Measurements from ENCODE around the gene SEPTIN5.

DNA sequence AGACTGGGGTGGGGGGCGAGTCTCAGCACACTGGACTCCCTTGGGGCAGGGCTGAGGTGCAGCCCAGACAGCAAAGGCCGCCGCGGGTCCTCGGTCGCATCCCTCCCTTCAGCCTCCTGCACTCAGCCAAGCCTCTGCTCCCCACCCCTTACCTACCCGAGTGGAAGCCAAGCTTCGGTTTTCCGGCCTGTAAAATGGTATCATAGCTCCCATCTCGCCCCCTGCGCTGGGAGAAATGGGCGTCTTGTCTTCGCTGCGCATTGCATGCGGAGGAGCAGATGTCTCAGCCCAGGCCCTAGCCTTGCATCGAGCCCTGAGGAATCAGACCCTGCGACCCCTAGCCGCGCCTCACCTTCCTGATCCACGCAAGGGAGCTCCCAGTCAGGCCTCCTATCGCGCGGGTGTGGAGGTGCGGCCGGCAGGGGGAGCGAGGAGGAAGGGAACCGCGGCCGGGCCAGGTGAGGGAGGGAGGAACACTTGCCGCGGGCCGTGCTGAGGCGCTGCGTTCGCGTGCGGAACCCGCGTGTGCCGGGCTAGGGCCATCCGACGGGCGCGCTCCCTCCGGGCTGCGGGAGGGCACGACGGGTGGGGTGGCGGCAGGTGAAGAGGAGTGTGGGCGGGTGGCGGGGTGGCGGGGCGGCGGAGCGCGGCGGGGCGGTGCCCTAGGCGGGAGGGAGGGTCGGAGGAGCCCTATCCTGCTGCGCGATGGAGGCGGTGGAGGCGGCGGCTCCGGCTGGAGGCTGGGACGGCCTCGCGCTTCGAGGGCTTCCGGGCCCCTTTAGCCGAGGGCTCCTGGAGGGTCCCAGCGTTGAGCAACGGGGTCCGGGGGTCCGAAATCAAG lies 42.2 kb downstream of the SEPTIN5 start:
- TF ChIP-seq, protein P1, sequence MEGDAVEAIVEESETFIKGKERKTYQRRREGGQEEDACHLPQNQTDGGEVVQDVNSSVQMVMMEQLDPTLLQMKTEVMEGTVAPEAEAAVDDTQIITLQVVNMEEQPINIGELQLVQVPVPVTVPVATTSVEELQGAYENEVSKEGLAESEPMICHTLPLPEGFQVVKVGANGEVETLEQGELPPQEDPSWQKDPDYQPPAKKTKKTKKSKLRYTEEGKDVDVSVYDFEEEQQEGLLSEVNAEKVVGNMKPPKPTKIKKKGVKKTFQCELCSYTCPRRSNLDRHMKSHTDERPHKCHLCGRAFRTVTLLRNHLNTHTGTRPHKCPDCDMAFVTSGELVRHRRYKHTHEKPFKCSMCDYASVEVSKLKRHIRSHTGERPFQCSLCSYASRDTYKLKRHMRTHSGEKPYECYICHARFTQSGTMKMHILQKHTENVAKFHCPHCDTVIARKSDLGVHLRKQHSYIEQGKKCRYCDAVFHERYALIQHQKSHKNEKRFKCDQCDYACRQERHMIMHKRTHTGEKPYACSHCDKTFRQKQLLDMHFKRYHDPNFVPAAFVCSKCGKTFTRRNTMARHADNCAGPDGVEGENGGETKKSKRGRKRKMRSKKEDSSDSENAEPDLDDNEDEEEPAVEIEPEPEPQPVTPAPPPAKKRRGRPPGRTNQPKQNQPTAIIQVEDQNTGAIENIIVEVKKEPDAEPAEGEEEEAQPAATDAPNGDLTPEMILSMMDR (IDR thresholded peaks at IDR 0.05; ENCODE audit: insufficient read depth, low read depth, low read length): no peak
- peak; percentile 20 for TF ChIP-seq EZH2 (IDR thresholded peaks at IDR 0.05; ENCODE audit: insufficient read depth, low read length)

Data from astrocyte (in vitro differentiated cells and primary cell).